Neural cell (in vitro differentiated cells): Measurements from ENCODE around the gene ARHGEF37. TPM values are rescaled to one million over a fixed set of nuclear protein-coding genes. Genes with fewer than 3 reads are reported as not detected.

Experiments
- H2AFZ ChIP-seq: fragments of 200-600, 300-800 bp; sonication (generic), shearing (Covaris generic); 2 replicates; pipeline ENCODE4 v1.6.0; 2014; ENCODE audit warnings: low read depth, mild to moderate bottlenecking, antibody characterized with exemption, low read length, moderate library complexity
- H3F3A ChIP-seq: fragments of 200-600 bp; shearing (Covaris generic); 2 replicates; pipeline ENCODE4 v1.6.1; 2016; ENCODE audit warnings: mild to moderate bottlenecking, moderate library complexity, mixed read lengths, antibody characterized with exemption, low read length; ENCODE audit not compliant: insufficient read depth, poor library complexity, severe bottlenecking
- H3K27ac ChIP-seq: fragments of 200-600, 300-800 bp; sonication (generic), shearing (Covaris generic); 2 replicates; pipeline ENCODE4 v1.5.1; 2014; ENCODE audit warnings: mild to moderate bottlenecking, low read length, moderate library complexity
- H3K27me3 ChIP-seq: fragments of 300-800, 200-600 bp; sonication (generic), shearing (Covaris generic); 2 replicates; pipeline ENCODE4 v1.6.0; 2014; ENCODE audit warnings: mild to moderate bottlenecking, low read depth, low read length, moderate library complexity; ENCODE audit not compliant: insufficient read depth
- H3K36me3 ChIP-seq: fragments of 300-800, 200-600 bp; sonication (generic), shearing (Covaris generic); 2 replicates; pipeline ENCODE4 v1.5.1; 2014; ENCODE audit warnings: mild to moderate bottlenecking, antibody characterized with exemption, low read length, moderate library complexity; ENCODE audit not compliant: insufficient read depth
- H3K4me2 ChIP-seq: fragments of 300-800, 200-600 bp; sonication (generic), shearing (Covaris generic); 2 replicates; pipeline ENCODE4 v1.6.0; 2014; ENCODE audit warnings: mild to moderate bottlenecking, low read length
- H3K4me3 ChIP-seq: fragments of 300-800, 200-600 bp; sonication (generic), shearing (Covaris generic); 2 replicates; pipeline ENCODE4 v1.5.1; 2014; ENCODE audit warnings: mild to moderate bottlenecking, low read length, moderate library complexity
- H3K79me2 ChIP-seq: fragments of 200-600 bp; shearing (Covaris generic); replicated peaks from 2 replicates; pipeline ENCODE4 v1.6.0; 2014; ENCODE audit warnings: mild to moderate bottlenecking, low read length, moderate library complexity; ENCODE audit not compliant: insufficient read depth
- H3K9ac ChIP-seq: fragments of 300-800, 200-600 bp; sonication (generic), shearing (Covaris generic); 2 replicates; pipeline ENCODE4 v1.6.1; 2016; ENCODE audit warnings: mild to moderate bottlenecking, low read length, mixed read lengths
- H3K9me2 ChIP-seq: fragments of 200-600 bp; shearing (Covaris generic); 2 replicates; pipeline ENCODE4 v1.6.1; 2016; ENCODE audit warnings: mild to moderate bottlenecking, low read length, mixed read lengths; ENCODE audit not compliant: insufficient read depth
- H3K9me3 ChIP-seq: fragments of 200-600, 300-800 bp; sonication (generic), shearing (Covaris generic); 2 replicates; pipeline ENCODE4 v1.6.1; 2016; ENCODE audit warnings: mild to moderate bottlenecking, mixed run types, low read length, moderate library complexity, mixed read lengths
- H4K20me1 ChIP-seq: fragments of 200-600 bp; shearing (Covaris generic); 2 replicates; pipeline ENCODE4 v1.6.1; 2016; ENCODE audit warnings: mild to moderate bottlenecking, mixed run types; ENCODE audit not compliant: insufficient read depth
- EP300 ChIP-seq: fragments of 450-650 bp; conservative IDR thresholded peaks from 2 replicates; pipeline ENCODE4 v1.6.1; 2014; ENCODE audit warnings: antibody characterized with exemption, mild to moderate bottlenecking, moderate library complexity; ENCODE audit not compliant: poor library complexity, severe bottlenecking
- EZH2 ChIP-seq: fragments of 200-600, 300-800 bp; shearing (Covaris generic), sonication (generic); IDR thresholded peaks from 2 replicates; pipeline ENCODE4 v1.6.1; 2014; ENCODE audit warnings: antibody characterized with exemption, low read length, borderline replicate concordance, mild to moderate bottlenecking; ENCODE audit not compliant: insufficient read depth, poor library complexity, severe bottlenecking
- MXI1 ChIP-seq: fragments of 450-650 bp; conservative IDR thresholded peaks from 2 replicates; pipeline ENCODE4 v1.6.1; 2014; ENCODE audit warnings: antibody characterized with exemption, mild to moderate bottlenecking; ENCODE audit not compliant: poor library complexity, severe bottlenecking
- POLR2AphosphoS5 ChIP-seq: IDR thresholded peaks from 2 replicates; pipeline ENCODE4 v1.6.1; 2012
- RAD21 ChIP-seq: fragments of 450-650 bp; conservative IDR thresholded peaks from 2 replicates; pipeline ENCODE4 v1.6.1; 2014; ENCODE audit warnings: antibody characterized with exemption, mild to moderate bottlenecking, moderate library complexity
- SMC3 ChIP-seq: fragments of 450-650 bp; conservative IDR thresholded peaks from 2 replicates; pipeline ENCODE4 v1.6.1; 2014; ENCODE audit warnings: antibody characterized with exemption, mild to moderate bottlenecking, moderate library complexity; ENCODE audit not compliant: poor library complexity
- TAF1 ChIP-seq: IDR thresholded peaks from 2 replicates; pipeline ENCODE4 v1.6.1; 2012; ENCODE audit warnings: low read depth
- polyA plus RNA-seq: library from polyadenylated mRNA; depleted of rRNA; stranded (reverse); fragments of >200 nt; gene quantifications from 2 replicates; pipeline ENCODE4 v1.2.3, GENCODE V29; 2014
- TF ChIP-seq, protein P1 (sequence below): fragments of 450-650 bp; IDR thresholded peaks from 2 replicates; pipeline ENCODE4 v1.5.1; 2014; ENCODE audit warnings: antibody characterized with exemption, mild to moderate bottlenecking, moderate library complexity; ENCODE audit not compliant: poor library complexity, severe bottlenecking
- TF ChIP-seq, protein P2 (sequence below): IDR thresholded peaks from 2 replicates; pipeline ENCODE4 v1.6.1; 2012; ENCODE audit warnings: borderline replicate concordance

Gene ARHGEF37
- polyA plus RNA-seq, 1 donor from 2014 or later = 0.53 TPM

DNA sequence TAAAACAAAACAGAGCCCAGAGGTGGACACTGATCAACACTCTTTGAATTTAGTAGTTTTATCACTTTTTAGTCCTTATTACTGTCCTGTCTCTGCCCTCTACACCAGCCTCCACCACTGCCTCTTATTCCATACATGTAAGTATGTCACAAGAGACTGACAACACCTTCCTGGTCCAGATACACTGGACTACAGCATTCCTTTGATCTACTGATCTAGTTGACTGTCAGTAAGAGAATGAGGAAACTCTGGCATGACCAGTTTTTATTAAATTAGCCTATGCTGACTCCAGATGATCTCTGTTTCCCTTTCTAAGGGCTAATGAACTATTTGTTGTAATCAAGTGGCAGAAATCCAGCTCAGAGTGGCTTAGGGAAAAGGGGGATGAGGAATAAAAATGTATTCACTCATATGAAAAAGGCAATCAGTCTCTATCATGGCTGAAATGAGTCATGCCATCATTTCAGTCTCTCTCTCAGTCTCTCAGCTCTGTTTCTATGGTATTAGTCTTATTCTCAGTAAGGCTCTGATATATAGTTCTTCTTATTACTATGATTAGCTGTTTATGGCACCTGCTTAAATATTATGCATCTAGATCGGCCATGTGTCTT is 5.5 kb downstream of the ARHGEF37 start (continued):
- TF ChIP-seq, protein P1, sequence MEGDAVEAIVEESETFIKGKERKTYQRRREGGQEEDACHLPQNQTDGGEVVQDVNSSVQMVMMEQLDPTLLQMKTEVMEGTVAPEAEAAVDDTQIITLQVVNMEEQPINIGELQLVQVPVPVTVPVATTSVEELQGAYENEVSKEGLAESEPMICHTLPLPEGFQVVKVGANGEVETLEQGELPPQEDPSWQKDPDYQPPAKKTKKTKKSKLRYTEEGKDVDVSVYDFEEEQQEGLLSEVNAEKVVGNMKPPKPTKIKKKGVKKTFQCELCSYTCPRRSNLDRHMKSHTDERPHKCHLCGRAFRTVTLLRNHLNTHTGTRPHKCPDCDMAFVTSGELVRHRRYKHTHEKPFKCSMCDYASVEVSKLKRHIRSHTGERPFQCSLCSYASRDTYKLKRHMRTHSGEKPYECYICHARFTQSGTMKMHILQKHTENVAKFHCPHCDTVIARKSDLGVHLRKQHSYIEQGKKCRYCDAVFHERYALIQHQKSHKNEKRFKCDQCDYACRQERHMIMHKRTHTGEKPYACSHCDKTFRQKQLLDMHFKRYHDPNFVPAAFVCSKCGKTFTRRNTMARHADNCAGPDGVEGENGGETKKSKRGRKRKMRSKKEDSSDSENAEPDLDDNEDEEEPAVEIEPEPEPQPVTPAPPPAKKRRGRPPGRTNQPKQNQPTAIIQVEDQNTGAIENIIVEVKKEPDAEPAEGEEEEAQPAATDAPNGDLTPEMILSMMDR = no peak

DNA sequence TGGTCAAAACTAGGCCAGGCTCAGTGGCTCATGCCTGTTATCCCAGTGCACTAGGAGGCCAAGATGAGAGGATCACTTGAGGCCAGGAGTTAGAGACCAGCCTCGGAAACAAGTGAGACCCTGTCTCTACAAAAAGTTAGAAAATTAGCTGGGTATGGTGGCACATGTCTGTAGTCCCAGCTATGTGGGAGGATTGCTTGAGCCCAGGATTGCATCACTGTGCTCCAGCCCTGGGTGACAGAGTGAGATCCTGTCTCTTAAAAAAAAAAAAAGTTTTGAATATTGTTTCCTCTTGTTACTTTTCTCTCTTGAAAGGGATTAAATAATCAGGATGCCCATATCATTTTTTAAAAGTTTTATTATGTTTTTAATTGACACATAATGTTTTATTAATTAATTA is 7.6 kb downstream of the ARHGEF37 start:
- Histone ChIP-seq H3K4me2 (no peak overlapping the region), H2AFZ (no peak overlapping the region), H3K27me3 (no peaks in the 10 kb centered on the region), H3F3A (no peaks in the 10 kb centered on the region), H4K20me1 (no peaks in the 10 kb centered on the region), H3K4me3 (no peak overlapping the region), H3K9me2 (no peaks in the 10 kb centered on the region), H3K36me3 (no peaks in the 10 kb centered on the region), H3K79me2 (no peaks in the 10 kb centered on the region), H3K9ac (no peak overlapping the region), H3K27ac (no peak overlapping the region), H3K9me3 (no peaks in the 10 kb centered on the region)
- TF ChIP-seq, protein P2, sequence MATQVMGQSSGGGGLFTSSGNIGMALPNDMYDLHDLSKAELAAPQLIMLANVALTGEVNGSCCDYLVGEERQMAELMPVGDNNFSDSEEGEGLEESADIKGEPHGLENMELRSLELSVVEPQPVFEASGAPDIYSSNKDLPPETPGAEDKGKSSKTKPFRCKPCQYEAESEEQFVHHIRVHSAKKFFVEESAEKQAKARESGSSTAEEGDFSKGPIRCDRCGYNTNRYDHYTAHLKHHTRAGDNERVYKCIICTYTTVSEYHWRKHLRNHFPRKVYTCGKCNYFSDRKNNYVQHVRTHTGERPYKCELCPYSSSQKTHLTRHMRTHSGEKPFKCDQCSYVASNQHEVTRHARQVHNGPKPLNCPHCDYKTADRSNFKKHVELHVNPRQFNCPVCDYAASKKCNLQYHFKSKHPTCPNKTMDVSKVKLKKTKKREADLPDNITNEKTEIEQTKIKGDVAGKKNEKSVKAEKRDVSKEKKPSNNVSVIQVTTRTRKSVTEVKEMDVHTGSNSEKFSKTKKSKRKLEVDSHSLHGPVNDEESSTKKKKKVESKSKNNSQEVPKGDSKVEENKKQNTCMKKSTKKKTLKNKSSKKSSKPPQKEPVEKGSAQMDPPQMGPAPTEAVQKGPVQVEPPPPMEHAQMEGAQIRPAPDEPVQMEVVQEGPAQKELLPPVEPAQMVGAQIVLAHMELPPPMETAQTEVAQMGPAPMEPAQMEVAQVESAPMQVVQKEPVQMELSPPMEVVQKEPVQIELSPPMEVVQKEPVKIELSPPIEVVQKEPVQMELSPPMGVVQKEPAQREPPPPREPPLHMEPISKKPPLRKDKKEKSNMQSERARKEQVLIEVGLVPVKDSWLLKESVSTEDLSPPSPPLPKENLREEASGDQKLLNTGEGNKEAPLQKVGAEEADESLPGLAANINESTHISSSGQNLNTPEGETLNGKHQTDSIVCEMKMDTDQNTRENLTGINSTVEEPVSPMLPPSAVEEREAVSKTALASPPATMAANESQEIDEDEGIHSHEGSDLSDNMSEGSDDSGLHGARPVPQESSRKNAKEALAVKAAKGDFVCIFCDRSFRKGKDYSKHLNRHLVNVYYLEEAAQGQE = no peak
- TF ChIP-seq EZH2 (no peak), MXI1 (no peak)

DNA sequence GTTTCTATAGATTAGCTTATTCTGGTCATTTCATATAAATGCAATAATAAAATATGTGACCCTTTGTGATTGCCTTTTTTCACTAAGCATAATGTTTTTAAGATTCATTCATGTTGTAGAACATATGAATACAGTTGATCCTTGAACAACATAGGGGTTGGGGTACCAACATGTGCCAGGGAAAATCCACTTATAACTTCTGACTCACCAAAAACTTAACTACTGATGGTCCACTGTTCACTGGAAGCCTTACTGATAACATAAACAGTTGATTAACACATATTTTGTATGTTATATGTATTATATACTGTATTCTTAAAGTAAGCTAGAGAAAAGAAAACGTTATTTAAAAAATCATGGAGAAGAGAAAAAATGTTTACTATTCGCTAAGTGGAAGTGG is 12.1 kb downstream of the ARHGEF37 start:
- no peaks in the 10 kb centered on the region for H3K9me3 ChIP-seq
- no peak overlapping the region for H3K9ac ChIP-seq

More for the DNA sequence above, 12.1 kb downstream of the ARHGEF37 start:
- H3K27ac ChIP-seq = no peak overlapping the region
- no peaks in the 10 kb centered on the region for H3K9me2 ChIP-seq
- H3K36me3 ChIP-seq = no peaks in the 10 kb centered on the region
- H3K4me3 ChIP-seq = no peak overlapping the region
- H3F3A ChIP-seq = no peaks in the 10 kb centered on the region
- no peaks in the 10 kb centered on the region for H3K27me3 ChIP-seq
- no peaks in the 10 kb centered on the region for H3K79me2 ChIP-seq
- no peak for TF ChIP-seq POLR2AphosphoS5
- no peak for TF ChIP-seq MXI1
- TF ChIP-seq, protein P1 = no peak
- TF ChIP-seq, protein P2 = no peak
- no peak for TF ChIP-seq EZH2
- no peak for TF ChIP-seq TAF1
- TF ChIP-seq RAD21 = no peak
- TF ChIP-seq EP300 = no peak
- TF ChIP-seq SMC3 = no peak
- no peak overlapping the region for H2AFZ ChIP-seq
- no peaks in the 10 kb centered on the region for H4K20me1 ChIP-seq
- H3K4me2 ChIP-seq = no peak overlapping the region
